Measurements from ENCODE around the gene RBKS. TPM values are rescaled to one million over a fixed set of nuclear protein-coding genes. Genes with fewer than 3 reads are reported as not detected.

RBKS gene
- 0.71 and 1.7 TPM in 2 replicates for total RNA-seq

GRCh38 chr2:27890146-27890923 lies at the start of gene RBKS, which contains the start of gene BABAM2:
RBKS (minus strand) TSS chr2:27890387; CDS start chr2:27890345, 42 bp downstream.
BABAM2 (plus strand) TSS chr2:27890729; CDS start chr2:27894557, 3,828 bp downstream.

GRCh38 chr2:27771548-27772335 lies 118.4 kb downstream of the RBKS start, which contains the start of gene MRPL33:
MRPL33 (plus strand) TSS chr2:27771719; CDS start chr2:27771778, 59 bp downstream.

Other genes with a start within 250 kb of the RBKS start
- gene SUPT7L, start 226.8 kb downstream of the RBKS start, total RNA-seq, result 14.7 and 18.9 TPM in 2 replicates
- 34.1 and 40.3 TPM in 2 replicates for gene SLC4A1AP, start 226.5 kb downstream of the RBKS start, total RNA-seq
- 26.3 and 58.6 TPM in 2 replicates for gene MRPL33, start 118.7 kb downstream of the RBKS start, total RNA-seq
- 9.9 and 17.5 TPM in 2 replicates for gene BABAM2, start 342 bp upstream of the RBKS start, total RNA-seq

All from nasal cavity respiratory epithelium epithelial cell of viscerocranial mucosa (primary cell).